A673 (cell line): ENCODE data around the gene COL2A1. TPM values are rescaled to one million over a fixed set of nuclear protein-coding genes. Genes with fewer than 3 reads are reported as not detected.

Source experiments
- BruUV-seq: library from RNA; stranded (reverse); fragments of 400-500 nt; replicated peaks from 2 replicates; lab custom pipeline; 2021; lab: Mats Ljungman, UMichigan
- CTCF ChIA-PET: fragments of 300-600 bp; sonication (Branson Sonifier 250); formaldehyde crosslinking; loops from one replicate; lab custom pipeline; 2022; ENCODE audit warnings: antibody characterized with exemption; lab: Charles Lee
- POLR2A ChIA-PET: fragments of 300-600 bp; sonication (Branson Sonifier 250); formaldehyde crosslinking; loops from one replicate; lab custom pipeline; 2022; ENCODE audit warnings: antibody characterized with exemption; ENCODE audit not compliant: low non-redundant PET; lab: Charles Lee
- DNase-seq: peaks from one replicate; pipeline ENCODE4 v3.0.0-alpha.2; 2015; ENCODE audit warnings: low spot score
- H3K27ac ChIP-seq: fragments of 200-600 bp; sonication (generic); 2 replicates; pipeline ENCODE4 v1.5.1; 2016; ENCODE audit warnings: mixed run types, low read depth, mild to moderate bottlenecking, mixed read lengths, antibody characterized with exemption, low read length; ENCODE audit not compliant: poor library complexity, severe bottlenecking
- H3K27me3 ChIP-seq: fragments of 200-600 bp; sonication (generic); replicated peaks from 2 replicates; pipeline ENCODE4 v1.6.1; 2017; ENCODE audit warnings: mixed run types, low read depth, mild to moderate bottlenecking, mixed read lengths, antibody characterized with exemption, low read length; ENCODE audit not compliant: insufficient read depth, poor library complexity
- H3K36me3 ChIP-seq: fragments of 200-600 bp; sonication (generic); 2 replicates; pipeline ENCODE4 v1.6.1; 2016; ENCODE audit warnings: mixed run types, mild to moderate bottlenecking, mixed read lengths, antibody characterized with exemption, low read length; ENCODE audit not compliant: insufficient read depth, poor library complexity, severe bottlenecking
- H3K4me1 ChIP-seq: fragments of 200-600 bp; sonication (generic); 2 replicates; pipeline ENCODE4 v1.6.1; 2017; ENCODE audit warnings: mixed run types, mild to moderate bottlenecking, mixed read lengths, antibody characterized with exemption, low read length; ENCODE audit not compliant: insufficient read depth, poor library complexity, severe bottlenecking
- H3K4me3 ChIP-seq: fragments of 200-600 bp; sonication (generic); 2 replicates; pipeline ENCODE4 v1.5.1; 2016; ENCODE audit warnings: low read depth, mixed run types, mild to moderate bottlenecking, mixed read lengths, low read length; ENCODE audit not compliant: poor library complexity, severe bottlenecking
- H3K9me3 ChIP-seq: fragments of 200-600 bp; sonication (generic); 2 replicates; pipeline ENCODE4 v1.6.1; 2016; ENCODE audit warnings: mixed run types, low read depth, mild to moderate bottlenecking, mixed read lengths, antibody characterized with exemption, low read length; ENCODE audit not compliant: poor library complexity, severe bottlenecking
- CTCF ChIP-seq: fragments of 300-800, 200-600 bp; sonication (generic); conservative IDR thresholded peaks from 2 replicates; pipeline ENCODE4 v1.5.1; 2017; ENCODE audit warnings: low read depth, mild to moderate bottlenecking, antibody characterized with exemption, low read length, moderate library complexity, mixed read lengths
- EZH2 ChIP-seq: fragments of 200-600 bp; sonication (generic); IDR thresholded peaks from 2 replicates; pipeline ENCODE4 v1.6.1; 2017; ENCODE audit warnings: borderline replicate concordance, low read depth, mild to moderate bottlenecking, mixed read lengths, antibody characterized with exemption, low read length; ENCODE audit not compliant: poor library complexity, severe bottlenecking
- intact Hi-C: fragments of 100-400 bp; cut with micrococcal nuclease; formaldehyde crosslinking; loops from one replicate; pipeline ENCODE4 v1.10.0; 2022; ENCODE audit not compliant: unreplicated experiment
- total RNA-seq: library from RNA; stranded (reverse); gene quantifications from 2 replicates; pipeline ENCODE4 v1.2.3, GENCODE V29; 2021

COL2A1 gene
- total RNA-seq, 1 experiment from 2014 or later, result 1.3 TPM

- Histone ChIP-seq H3K4me1 (no peaks in the 10 kb centered on the region), H3K36me3 (no peaks in the 10 kb centered on the region), H3K4me3 (no peak overlapping the region), H3K27me3 (peaks cover 23% of the 10 kb centered on the region), H3K27ac (no peak overlapping the region), H3K9me3 (no peaks in the 10 kb centered on the region)
- POLR2A ChIA-PET, result no interaction called here
- TF ChIP-seq CTCF (no peak), EZH2 (no peak)
- intact Hi-C loops, result no loop called here
- CTCF ChIA-PET, result no interaction called here
- no peak for DNase-seq
- no TSS peak for BruUV-seq
Observed at GRCh38 chr12:48018618-48018995, 14.3 kb upstream of the COL2A1 start.

GRCh38 chr12:48017921-48018617, 13.8 kb upstream of the COL2A1 start:
- Histone ChIP-seq H3K27me3 (peaks cover 29% of the 10 kb centered on the region), H3K36me3 (no peaks in the 10 kb centered on the region), H3K27ac (no peak overlapping the region), H3K4me1 (no peaks in the 10 kb centered on the region), H3K4me3 (no peak overlapping the region), H3K9me3 (no peaks in the 10 kb centered on the region)
- intact Hi-C loops, result no loop called here
- ChIA-PET CTCF (no interaction called here), POLR2A (no interaction called here)
- DNase-seq, result no peak
- TF ChIP-seq CTCF (no peak), EZH2 (no peak)
- no TSS peak for BruUV-seq

- no peaks in the 10 kb centered on the region for H3K9me3 ChIP-seq
- H3K27me3 ChIP-seq, result peaks cover 35% of the 10 kb centered on the region
- ChIA-PET CTCF (no interaction called here), POLR2A (no interaction called here)
- no TSS peak for BruUV-seq
- intact Hi-C loops, result no loop called here
- no peak overlapping the region for H3K4me3 ChIP-seq
- no peak overlapping the region for H3K27ac ChIP-seq
- no peaks in the 10 kb centered on the region for H3K4me1 ChIP-seq
- no peak for TF ChIP-seq EZH2
- no peaks in the 10 kb centered on the region for H3K36me3 ChIP-seq
- no peak for DNase-seq
Observed at GRCh38 chr12:48017496-48017895, 13.2 kb upstream of the COL2A1 start.

GRCh38 chr12:48016373-48017020, 12.2 kb upstream of the COL2A1 start:
- Histone ChIP-seq H3K36me3 (no peaks in the 10 kb centered on the region), H3K9me3 (no peaks in the 10 kb centered on the region), H3K27ac (no peak overlapping the region), H3K4me1 (no peaks in the 10 kb centered on the region), H3K27me3 (peaks cover 40% of the 10 kb centered on the region), H3K4me3 (no peak overlapping the region)
- POLR2A ChIA-PET, result no interaction called here
- no TSS peak for BruUV-seq
- CTCF ChIA-PET, result no interaction called here
- intact Hi-C loops, result no loop called here
- no peak for DNase-seq
- TF ChIP-seq EZH2 (no peak), CTCF (no peak)
